SK-N-SH (cell line): ENCODE data around the gene ARHGAP25.

ENCODE experiments used
- FOXM1 ChIP-seq: IDR thresholded peaks from 2 replicates; pipeline ENCODE4 v1.4.0; 2012; ENCODE audit warnings: low read depth, mild to moderate bottlenecking
- TF ChIP-seq, protein P1 (sequence below): IDR thresholded peaks from 2 replicates; pipeline ENCODE4 v1.6.1; 2012; ENCODE audit warnings: mild to moderate bottlenecking, low read depth, low read length, moderate library complexity
- TF ChIP-seq, protein P2 (sequence below): fragments of 200-600 bp; sonication (generic); IDR thresholded peaks from 2 replicates; pipeline ENCODE4 v1.6.1; 2017; ENCODE audit warnings: antibody characterized with exemption, mild to moderate bottlenecking, moderate library complexity

DNA sequence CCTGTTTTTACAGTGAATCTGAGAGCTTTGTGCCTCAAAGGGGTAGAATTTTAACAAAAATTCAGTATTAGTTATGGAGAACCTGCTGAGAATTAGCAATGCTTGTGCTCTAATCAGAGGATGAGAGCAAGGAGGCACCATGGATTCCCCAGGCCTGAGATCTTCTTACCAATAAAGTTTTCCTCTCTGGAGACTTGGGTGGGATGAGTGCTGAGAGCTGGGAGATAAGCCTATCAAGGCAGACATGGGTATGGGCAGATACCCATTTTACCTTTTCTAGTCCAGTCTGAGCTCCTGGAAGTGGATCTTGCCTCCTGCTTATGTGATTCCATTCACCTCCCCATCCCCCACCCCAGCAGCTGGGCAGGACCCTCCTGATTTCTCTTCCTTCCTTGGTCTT is 82.7 kb downstream of the ARHGAP25 start:
- TF ChIP-seq, protein P1, sequence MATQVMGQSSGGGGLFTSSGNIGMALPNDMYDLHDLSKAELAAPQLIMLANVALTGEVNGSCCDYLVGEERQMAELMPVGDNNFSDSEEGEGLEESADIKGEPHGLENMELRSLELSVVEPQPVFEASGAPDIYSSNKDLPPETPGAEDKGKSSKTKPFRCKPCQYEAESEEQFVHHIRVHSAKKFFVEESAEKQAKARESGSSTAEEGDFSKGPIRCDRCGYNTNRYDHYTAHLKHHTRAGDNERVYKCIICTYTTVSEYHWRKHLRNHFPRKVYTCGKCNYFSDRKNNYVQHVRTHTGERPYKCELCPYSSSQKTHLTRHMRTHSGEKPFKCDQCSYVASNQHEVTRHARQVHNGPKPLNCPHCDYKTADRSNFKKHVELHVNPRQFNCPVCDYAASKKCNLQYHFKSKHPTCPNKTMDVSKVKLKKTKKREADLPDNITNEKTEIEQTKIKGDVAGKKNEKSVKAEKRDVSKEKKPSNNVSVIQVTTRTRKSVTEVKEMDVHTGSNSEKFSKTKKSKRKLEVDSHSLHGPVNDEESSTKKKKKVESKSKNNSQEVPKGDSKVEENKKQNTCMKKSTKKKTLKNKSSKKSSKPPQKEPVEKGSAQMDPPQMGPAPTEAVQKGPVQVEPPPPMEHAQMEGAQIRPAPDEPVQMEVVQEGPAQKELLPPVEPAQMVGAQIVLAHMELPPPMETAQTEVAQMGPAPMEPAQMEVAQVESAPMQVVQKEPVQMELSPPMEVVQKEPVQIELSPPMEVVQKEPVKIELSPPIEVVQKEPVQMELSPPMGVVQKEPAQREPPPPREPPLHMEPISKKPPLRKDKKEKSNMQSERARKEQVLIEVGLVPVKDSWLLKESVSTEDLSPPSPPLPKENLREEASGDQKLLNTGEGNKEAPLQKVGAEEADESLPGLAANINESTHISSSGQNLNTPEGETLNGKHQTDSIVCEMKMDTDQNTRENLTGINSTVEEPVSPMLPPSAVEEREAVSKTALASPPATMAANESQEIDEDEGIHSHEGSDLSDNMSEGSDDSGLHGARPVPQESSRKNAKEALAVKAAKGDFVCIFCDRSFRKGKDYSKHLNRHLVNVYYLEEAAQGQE, result no peak
- TF ChIP-seq, protein P2, sequence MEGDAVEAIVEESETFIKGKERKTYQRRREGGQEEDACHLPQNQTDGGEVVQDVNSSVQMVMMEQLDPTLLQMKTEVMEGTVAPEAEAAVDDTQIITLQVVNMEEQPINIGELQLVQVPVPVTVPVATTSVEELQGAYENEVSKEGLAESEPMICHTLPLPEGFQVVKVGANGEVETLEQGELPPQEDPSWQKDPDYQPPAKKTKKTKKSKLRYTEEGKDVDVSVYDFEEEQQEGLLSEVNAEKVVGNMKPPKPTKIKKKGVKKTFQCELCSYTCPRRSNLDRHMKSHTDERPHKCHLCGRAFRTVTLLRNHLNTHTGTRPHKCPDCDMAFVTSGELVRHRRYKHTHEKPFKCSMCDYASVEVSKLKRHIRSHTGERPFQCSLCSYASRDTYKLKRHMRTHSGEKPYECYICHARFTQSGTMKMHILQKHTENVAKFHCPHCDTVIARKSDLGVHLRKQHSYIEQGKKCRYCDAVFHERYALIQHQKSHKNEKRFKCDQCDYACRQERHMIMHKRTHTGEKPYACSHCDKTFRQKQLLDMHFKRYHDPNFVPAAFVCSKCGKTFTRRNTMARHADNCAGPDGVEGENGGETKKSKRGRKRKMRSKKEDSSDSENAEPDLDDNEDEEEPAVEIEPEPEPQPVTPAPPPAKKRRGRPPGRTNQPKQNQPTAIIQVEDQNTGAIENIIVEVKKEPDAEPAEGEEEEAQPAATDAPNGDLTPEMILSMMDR, result no peak
- TF ChIP-seq FOXM1, result no peak
